Measurements from ENCODE around the gene CLN5.
"Not testable (repeated sequence)": the region's sequence is repeated elsewhere in the genome, so short reads cannot be mapped to it uniquely, and the experiment has no call there.

The CLN5 gene

GRCh38 chr13:76991796-76992547 lies at the start of gene CLN5:
Gene CLN5 (plus strand): TSS chr13:76992081. CDS start chr13:76992099, 18 bp downstream.
- peak; percentile 97 for DNase-seq (ENCODE audit: low spot score)

- no peak for DNase-seq (ENCODE audit: low spot score)
Measured at GRCh38 chr13:76942363-76942762, 49.5 kb upstream of the CLN5 start.

- DNase-seq (ENCODE audit: low spot score) = no peak
Measured at GRCh38 chr13:76943646-76944045, 48.2 kb upstream of the CLN5 start.

GRCh38 chr13:76944456-76944855 lies 47.4 kb upstream of the CLN5 start:
- DNase-seq (ENCODE audit: low spot score) = peak; percentile 23

GRCh38 chr13:76948149-76948548 lies 43.7 kb upstream of the CLN5 start, which contains the start of gene ACOD1:
Gene ACOD1 (plus strand): TSS chr13:76948511. CDS start chr13:76948559, 48 bp downstream.
- DNase-seq (ENCODE audit: low spot score) = no peak

GRCh38 chr13:76950101-76950500 lies 41.8 kb upstream of the CLN5 start:
- no peak for DNase-seq (ENCODE audit: low spot score)

GRCh38 chr13:76953968-76954367 lies 37.9 kb upstream of the CLN5 start:
- no peak for DNase-seq (ENCODE audit: low spot score)

- DNase-seq (ENCODE audit: low spot score) = no peak
Measured at GRCh38 chr13:76954538-76954937, 37.3 kb upstream of the CLN5 start.

GRCh38 chr13:76955193-76955592 lies 36.7 kb upstream of the CLN5 start:
- DNase-seq (ENCODE audit: low spot score) = no peak

GRCh38 chr13:76955661-76956060 lies 36.2 kb upstream of the CLN5 start:
- no peak for DNase-seq (ENCODE audit: low spot score)

GRCh38 chr13:76958841-76959432 lies 32.9 kb upstream of the CLN5 start:
- DNase-seq (ENCODE audit: low spot score) = no peak

GRCh38 chr13:76959734-76960133 lies 32.1 kb upstream of the CLN5 start:
- DNase-seq (ENCODE audit: low spot score) = not testable (repeated sequence)

GRCh38 chr13:76965759-76966421 lies 26.0 kb upstream of the CLN5 start:
- DNase-seq (ENCODE audit: low spot score) = peak; percentile 48

GRCh38 chr13:76967031-76967430 lies 24.9 kb upstream of the CLN5 start:
- no peak for DNase-seq (ENCODE audit: low spot score)

GRCh38 chr13:76968041-76968440 lies 23.8 kb upstream of the CLN5 start:
- no peak for DNase-seq (ENCODE audit: low spot score)

GRCh38 chr13:76969488-76970365 lies 22.2 kb upstream of the CLN5 start:
- no peak for DNase-seq (ENCODE audit: low spot score)

GRCh38 chr13:76971215-76971614 lies 20.7 kb upstream of the CLN5 start:
- DNase-seq (ENCODE audit: low spot score) = no peak

- no peak for DNase-seq (ENCODE audit: low spot score)
Measured at GRCh38 chr13:76971851-76972829, 19.7 kb upstream of the CLN5 start.

- DNase-seq (ENCODE audit: low spot score) = no peak
Measured at GRCh38 chr13:76973920-76974617, 17.8 kb upstream of the CLN5 start.

GRCh38 chr13:76974618-76974975 lies 17.3 kb upstream of the CLN5 start:
- no peak for DNase-seq (ENCODE audit: low spot score)

Measured in AG08396 (cell line).